ENCODE results near the gene MCF2L.
"Not testable (repeated sequence)": the region's sequence is repeated elsewhere in the genome, so short reads cannot be mapped to it uniquely, and the experiment has no call there.

Gene MCF2L

DNA sequence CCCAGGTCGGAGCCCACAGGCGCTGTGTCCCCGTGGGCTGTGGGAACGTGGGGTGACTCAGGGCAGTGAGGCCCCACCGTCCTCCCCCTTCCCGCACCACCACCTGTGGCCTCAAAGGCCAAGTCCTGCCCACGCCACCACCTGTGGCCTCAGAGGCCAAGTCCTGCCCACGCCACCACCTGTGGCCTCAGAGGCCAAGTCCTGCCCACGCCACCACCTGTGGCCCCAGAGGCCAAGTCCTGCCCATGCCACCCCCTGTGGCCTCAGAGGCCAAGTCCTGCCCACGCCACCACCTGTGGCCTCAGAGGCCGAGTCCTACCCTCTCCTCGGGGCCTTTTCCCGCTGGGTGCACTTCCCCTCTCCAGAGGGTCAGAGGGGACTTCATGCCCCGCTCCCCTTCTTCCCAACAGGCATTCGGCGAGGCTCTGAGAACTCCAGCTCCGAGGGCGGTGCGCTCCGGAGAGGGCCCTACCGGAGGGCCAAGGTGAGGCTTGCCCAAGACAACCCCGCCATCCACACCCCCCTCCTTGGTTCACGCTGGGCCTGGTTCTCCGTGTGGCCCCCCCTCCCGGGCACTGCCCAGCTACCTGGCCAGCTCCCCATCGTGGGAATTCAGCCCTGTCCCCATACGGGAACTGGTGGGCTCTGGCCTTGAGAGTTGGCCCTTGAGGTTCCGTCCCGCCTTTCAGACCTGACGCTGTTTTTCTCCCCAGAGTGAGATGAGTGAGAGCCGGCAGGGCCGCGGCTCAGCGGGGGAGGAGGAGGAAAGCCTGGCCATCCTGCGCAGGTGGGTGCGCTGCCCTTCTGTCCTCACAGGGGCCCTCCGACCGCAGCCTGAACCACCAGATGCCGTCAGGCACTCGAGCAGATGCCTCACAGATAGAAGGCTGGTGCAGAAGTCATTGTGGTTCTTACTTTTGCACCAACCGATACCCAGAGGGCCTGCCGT is 109.2 kb downstream of the MCF2L start:
- DNase-seq (ENCODE audit: low read depth), result no peak
- H3K4me3 ChIP-seq (ENCODE audit: low read depth, low read length), result no peak overlapping the region
- TF ChIP-seq, protein P1, sequence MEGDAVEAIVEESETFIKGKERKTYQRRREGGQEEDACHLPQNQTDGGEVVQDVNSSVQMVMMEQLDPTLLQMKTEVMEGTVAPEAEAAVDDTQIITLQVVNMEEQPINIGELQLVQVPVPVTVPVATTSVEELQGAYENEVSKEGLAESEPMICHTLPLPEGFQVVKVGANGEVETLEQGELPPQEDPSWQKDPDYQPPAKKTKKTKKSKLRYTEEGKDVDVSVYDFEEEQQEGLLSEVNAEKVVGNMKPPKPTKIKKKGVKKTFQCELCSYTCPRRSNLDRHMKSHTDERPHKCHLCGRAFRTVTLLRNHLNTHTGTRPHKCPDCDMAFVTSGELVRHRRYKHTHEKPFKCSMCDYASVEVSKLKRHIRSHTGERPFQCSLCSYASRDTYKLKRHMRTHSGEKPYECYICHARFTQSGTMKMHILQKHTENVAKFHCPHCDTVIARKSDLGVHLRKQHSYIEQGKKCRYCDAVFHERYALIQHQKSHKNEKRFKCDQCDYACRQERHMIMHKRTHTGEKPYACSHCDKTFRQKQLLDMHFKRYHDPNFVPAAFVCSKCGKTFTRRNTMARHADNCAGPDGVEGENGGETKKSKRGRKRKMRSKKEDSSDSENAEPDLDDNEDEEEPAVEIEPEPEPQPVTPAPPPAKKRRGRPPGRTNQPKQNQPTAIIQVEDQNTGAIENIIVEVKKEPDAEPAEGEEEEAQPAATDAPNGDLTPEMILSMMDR (IDR thresholded peaks at IDR 0.05; ENCODE audit: low read depth, low read length, missing control alignments), result no peak

DNA sequence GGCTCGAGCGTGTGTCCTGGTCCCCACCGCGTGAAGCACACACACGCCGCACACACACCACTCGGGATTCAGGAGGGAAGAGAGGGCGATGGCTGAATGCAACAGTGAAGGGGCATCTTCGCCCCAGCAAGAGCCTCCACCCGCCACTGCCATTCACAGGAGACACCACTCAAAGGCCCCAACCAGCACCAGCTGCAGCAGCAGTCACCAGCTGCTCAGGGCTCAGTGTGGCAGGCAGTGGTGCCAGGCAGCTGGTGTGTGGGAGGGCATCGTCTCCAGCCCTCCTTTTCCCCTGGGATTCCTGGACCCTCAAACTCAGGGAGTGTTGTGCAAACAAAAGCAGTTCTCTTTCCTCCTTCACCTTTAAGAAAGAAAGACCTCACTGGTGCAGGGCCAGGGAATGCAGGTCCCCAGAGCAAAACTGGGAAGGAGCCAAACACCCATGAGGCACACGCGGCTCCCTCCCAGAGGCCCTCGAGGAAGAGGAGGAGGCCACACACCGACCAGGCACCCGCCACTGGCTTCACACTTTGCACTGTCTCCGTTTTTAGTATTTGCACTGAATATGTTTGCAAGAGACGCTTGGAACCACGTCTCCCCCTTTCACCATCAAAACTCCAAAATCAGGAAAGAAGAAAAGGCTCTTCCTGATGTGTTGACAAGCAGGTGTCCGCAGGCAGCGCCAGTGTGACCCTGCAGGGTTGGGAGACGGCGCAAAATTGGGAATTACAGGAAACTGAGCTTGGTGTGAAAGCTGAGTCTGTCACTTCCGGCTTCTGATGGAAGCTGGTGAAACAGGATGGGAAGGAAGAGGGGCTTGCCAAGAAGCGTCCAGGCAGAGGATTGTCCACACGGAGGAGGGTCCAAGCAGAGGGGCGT is 110.1 kb downstream of the MCF2L start:
- no peak overlapping the region for H3K4me3 ChIP-seq (ENCODE audit: low read depth, low read length)
- TF ChIP-seq, protein P1 (IDR thresholded peaks at IDR 0.05; ENCODE audit: low read depth, low read length, missing control alignments), result no peak
- DNase-seq (ENCODE audit: low read depth), result no peak

DNA sequence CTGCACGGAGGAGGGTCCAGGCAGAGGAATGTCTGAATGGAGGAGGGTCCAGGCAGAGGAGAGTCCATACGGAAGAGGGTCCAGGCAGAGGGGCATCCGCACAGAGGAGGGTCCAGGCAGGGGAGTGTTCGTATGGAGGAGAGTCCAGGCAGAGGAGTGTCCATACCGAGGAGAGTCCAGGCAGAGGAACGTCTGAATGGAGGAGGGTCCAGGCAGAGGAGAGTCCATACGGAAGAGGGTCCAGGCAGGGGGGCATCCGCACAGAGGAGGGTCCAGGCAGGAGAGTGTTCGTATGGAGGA is 110.7 kb downstream of the MCF2L start:
- DNase-seq (ENCODE audit: low read depth); H3K4me3 ChIP-seq (ENCODE audit: low read depth, low read length): not testable (repeated sequence)

DNA sequence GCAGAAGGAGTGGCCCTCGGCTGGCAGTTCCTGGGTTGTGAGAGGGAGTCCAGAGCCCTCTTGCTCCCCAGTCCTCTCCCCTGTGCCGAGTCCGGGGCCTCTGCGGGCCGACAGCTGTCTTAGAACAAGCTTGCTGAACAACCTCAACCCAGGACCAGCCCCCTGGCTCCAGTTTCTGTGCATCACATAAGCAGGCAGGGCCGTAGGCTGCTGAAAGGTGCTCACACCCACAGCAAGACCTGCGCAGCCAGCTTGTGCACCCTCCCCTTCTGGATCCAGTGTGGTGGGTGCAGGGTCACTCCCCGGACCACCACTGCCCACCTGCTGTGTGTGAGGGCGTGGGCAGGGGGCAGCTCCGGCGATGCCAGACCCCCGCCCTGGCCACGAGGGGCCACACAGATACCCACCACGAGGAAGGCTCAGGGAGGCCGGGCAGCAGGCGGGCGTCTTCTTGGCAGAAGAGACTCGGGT is 111.4 kb downstream of the MCF2L start:
- no peak for DNase-seq (ENCODE audit: low read depth)
- TF ChIP-seq, protein P1 (IDR thresholded peaks at IDR 0.05; ENCODE audit: low read depth, low read length, missing control alignments), result no peak

DNA sequence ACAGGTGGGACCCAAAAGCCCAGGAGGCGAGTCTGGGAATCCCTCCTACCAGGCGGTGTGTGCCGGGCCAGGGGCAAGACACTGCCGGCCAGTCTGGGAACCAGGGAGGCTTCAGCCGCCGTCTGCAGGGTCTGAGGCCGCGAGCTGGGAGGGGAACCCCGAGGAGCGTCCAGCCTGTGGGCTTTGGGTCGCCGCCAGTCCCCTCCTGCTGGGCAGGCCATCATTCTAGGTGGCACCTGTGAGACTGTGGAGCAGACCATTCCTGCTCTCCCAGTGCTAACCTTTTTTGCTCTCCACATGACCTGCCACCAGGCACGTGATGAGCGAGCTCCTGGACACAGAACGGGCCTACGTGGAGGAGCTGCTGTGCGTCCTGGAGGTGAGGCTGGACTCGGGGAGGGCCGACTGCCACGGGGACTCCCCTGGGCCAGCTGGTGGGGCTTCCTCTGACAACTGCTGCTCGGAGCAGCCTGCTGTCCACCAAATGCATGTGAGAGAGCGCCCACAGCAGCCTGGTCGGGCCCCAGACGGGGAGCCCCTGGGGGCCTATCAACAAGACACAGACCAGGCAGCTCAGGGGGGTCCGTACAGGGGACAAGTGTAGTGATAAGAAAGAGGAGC is 112.0 kb downstream of the MCF2L start:
- no peak overlapping the region for H3K4me3 ChIP-seq (ENCODE audit: low read depth, low read length)
- no peak for DNase-seq (ENCODE audit: low read depth)
- TF ChIP-seq, protein P1 (IDR thresholded peaks at IDR 0.05; ENCODE audit: low read depth, low read length, missing control alignments), result no peak

More for the DNA sequence above, 111.4 kb downstream of the MCF2L start:
- no peak overlapping the region for H3K4me3 ChIP-seq (ENCODE audit: low read depth, low read length)

DNA sequence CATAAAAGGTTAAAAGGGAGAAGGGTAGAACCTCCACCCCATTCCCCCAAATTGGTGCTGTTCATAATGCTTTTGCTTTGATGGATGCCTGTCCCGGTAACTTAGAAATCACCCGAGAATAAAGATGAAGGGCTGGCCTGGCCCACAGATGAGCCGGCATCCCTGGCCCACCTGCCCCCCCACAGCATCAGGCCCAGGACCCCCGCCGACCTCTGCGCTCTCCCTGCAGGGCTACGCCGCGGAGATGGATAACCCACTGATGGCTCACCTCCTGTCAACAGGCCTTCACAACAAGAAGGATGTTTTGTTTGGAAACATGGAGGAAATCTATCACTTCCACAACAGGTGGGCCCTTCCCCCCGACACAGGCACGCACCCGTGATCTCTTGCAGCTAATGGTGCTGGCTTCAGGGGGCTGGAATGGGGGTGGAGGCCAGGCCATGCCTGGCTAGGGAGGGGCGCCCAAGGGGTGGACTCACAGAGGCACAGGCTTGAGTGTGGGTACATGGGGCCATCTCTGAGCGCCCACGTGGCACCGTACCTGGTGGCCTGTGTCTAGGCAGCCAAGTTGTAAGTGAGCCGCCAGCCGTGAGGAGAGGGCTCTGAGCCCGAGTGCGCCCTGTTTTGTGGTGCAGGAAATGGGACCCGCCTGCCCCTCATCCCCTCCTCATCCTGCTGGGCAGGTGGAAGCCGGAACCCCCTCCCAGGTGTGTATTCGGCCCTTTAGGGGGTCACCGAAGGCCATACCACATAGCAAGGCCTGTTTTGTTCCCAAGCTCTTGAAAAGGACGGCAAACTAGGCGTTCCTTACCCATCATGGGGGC is 113.4 kb downstream of the MCF2L start:
- H3K4me3 ChIP-seq (ENCODE audit: low read depth, low read length), result no peak overlapping the region
- TF ChIP-seq, protein P1 (IDR thresholded peaks at IDR 0.05; ENCODE audit: low read depth, low read length, missing control alignments), result no peak
- no peak for DNase-seq (ENCODE audit: low read depth)

Measured in GM12864 (cell line).